ENCODE data around the gene FAM171A2.

DNA sequence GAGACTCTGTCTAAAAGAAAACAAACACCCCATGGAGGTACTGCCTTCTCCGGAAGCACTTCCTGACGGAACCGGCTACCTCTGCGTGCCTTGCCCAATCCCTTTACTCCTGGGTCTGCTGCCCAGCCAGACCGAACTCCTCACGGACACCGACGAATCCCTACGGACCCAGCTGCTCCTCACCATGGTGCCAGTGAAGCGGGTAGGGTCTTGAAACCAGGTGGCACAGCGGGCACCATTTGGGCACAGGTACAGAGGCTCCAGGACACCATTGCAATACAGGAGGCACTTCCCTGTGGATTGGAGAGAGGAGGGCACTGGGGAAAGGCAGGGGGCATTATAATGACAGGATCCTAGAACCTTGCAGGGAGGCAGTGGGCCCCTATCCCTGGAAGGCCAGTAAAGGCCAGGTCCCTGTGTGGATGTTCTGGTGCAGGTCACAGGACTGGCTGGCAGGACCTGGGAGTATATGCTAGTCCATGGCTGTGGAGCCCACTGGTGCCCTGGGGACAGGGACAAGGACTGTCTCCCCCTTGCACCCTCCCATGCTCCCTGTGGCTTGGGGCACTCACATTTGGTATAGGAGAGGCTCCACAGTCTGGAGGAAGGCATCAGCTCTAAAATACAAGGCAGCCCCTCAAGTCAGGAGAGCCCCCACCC is 41.3 kb downstream of the FAM171A2 start:
- TF ChIP-seq, protein P1, sequence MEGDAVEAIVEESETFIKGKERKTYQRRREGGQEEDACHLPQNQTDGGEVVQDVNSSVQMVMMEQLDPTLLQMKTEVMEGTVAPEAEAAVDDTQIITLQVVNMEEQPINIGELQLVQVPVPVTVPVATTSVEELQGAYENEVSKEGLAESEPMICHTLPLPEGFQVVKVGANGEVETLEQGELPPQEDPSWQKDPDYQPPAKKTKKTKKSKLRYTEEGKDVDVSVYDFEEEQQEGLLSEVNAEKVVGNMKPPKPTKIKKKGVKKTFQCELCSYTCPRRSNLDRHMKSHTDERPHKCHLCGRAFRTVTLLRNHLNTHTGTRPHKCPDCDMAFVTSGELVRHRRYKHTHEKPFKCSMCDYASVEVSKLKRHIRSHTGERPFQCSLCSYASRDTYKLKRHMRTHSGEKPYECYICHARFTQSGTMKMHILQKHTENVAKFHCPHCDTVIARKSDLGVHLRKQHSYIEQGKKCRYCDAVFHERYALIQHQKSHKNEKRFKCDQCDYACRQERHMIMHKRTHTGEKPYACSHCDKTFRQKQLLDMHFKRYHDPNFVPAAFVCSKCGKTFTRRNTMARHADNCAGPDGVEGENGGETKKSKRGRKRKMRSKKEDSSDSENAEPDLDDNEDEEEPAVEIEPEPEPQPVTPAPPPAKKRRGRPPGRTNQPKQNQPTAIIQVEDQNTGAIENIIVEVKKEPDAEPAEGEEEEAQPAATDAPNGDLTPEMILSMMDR (IDR thresholded peaks at IDR 0.05): no peak
- no peak for TF ChIP-seq EZH2phosphoT487 (IDR thresholded peaks at IDR 0.05)
- TF ChIP-seq EZH2 (IDR thresholded peaks at IDR 0.05): no peak
